ENCODE data around the gene COX7A2.

GRCh38 chr6:75250552-75250951 is 7.0 kb upstream of the COX7A2 start:
- TF ChIP-seq CTCF (IDR thresholded peaks at IDR 0.05; ENCODE audit: low read length) = no peak
- TF ChIP-seq EZH2 (optimal IDR thresholded peaks at IDR 0.05; ENCODE audit: low read depth, low read length) = no peak
- no peak for TF ChIP-seq EZH2phosphoT487 (IDR thresholded peaks at IDR 0.05; ENCODE audit: low read length)
